Activated naive CD8-positive, alpha-beta T cell treated with anti-CD3 and anti-CD28 coated beads, Interleukin-2, amount 10 ng/mL, durations not matched to agents 7 days and 5 days (primary cell): ENCODE measurements around the gene CATSPERD. TPM values are rescaled to one million over a fixed set of nuclear protein-coding genes. Genes with fewer than 3 reads are reported as not detected.

Experiments
- ATAC-seq: fragments of 150-1000 bp; cut with Tn5 transposase; one replicate; pipeline ENCODE4 v1.10.0; 2021; ENCODE audit warnings: low read depth, moderate library complexity
- POLR2A ChIA-PET: fragments of 350-600 bp; sonication (Branson Sonifier 250); formaldehyde crosslinking; loops from one replicate; lab custom pipeline; 2021; ENCODE audit warnings: antibody characterized with exemption; lab: Charles Lee
- DNase-seq: peaks from one replicate; pipeline ENCODE4 v3.0.0; 2021
- H3K27ac Mint-ChIP-seq: one replicate; pipeline ENCODE4 v1.8.0; 2022; ENCODE audit warnings: mild to moderate bottlenecking, mixed read lengths
- H3K27me3 Mint-ChIP-seq: one replicate; pipeline ENCODE4 v1.8.0; 2022; ENCODE audit warnings: mild to moderate bottlenecking, moderate library complexity, mixed read lengths
- H3K36me3 Mint-ChIP-seq: one replicate; pipeline ENCODE4 v1.8.0; 2021; ENCODE audit warnings: mild to moderate bottlenecking, mixed read lengths
- H3K4me1 Mint-ChIP-seq: one replicate; pipeline ENCODE4 v1.8.0; 2021; ENCODE audit warnings: mixed read lengths
- H3K4me3 Mint-ChIP-seq: one replicate; pipeline ENCODE4 v1.8.0; 2022; ENCODE audit warnings: mild to moderate bottlenecking, moderate library complexity, mixed read lengths
- H3K9me3 Mint-ChIP-seq: one replicate; pipeline ENCODE4 v1.8.0; 2021; ENCODE audit warnings: mixed read lengths
- total RNA-seq, 2 experiments: library from RNA; stranded (reverse); gene quantifications; one replicate each; pipeline ENCODE4 v1.2.3, GENCODE V29; 2021

Gene CATSPERD
- total RNA-seq, 2 experiments from 2014 or later: not detected

- H3K9me3 Mint-ChIP-seq: no peaks in the 10 kb centered on the region
- H3K4me1 Mint-ChIP-seq: no peaks in the 10 kb centered on the region
- no peaks in the 10 kb centered on the region for H3K27me3 Mint-ChIP-seq
- no peak overlapping the region for H3K4me3 Mint-ChIP-seq
- peaks cover 2% of the 10 kb centered on the region for H3K36me3 Mint-ChIP-seq
- DNase-seq (no peak), ATAC-seq (no peak)
- no peak overlapping the region for H3K27ac Mint-ChIP-seq
- POLR2A ChIA-PET: no interaction called here
These were observed 61.9 kb downstream of the CATSPERD start for GRCh38 chr19:5782322-5782721.

- POLR2A ChIA-PET: no interaction called here
- DNase-seq (no peak), ATAC-seq (no peak)
- peaks cover 2% of the 10 kb centered on the region for H3K36me3 Mint-ChIP-seq
- no peaks in the 10 kb centered on the region for H3K9me3 Mint-ChIP-seq
- H3K27me3 Mint-ChIP-seq: no peaks in the 10 kb centered on the region
- no peak overlapping the region for H3K27ac Mint-ChIP-seq
- no peaks in the 10 kb centered on the region for H3K4me1 Mint-ChIP-seq
- H3K4me3 Mint-ChIP-seq: no peak overlapping the region
These were observed 62.8 kb downstream of the CATSPERD start for GRCh38 chr19:5782945-5783919.

- ATAC-seq (no peak), DNase-seq (no peak)
- no peaks in the 10 kb centered on the region for H3K4me1 Mint-ChIP-seq
- POLR2A ChIA-PET: no interaction called here
- H3K36me3 Mint-ChIP-seq: peaks cover 4% of the 10 kb centered on the region
- H3K27me3 Mint-ChIP-seq: no peaks in the 10 kb centered on the region
- H3K27ac Mint-ChIP-seq: no peak within 1 kb of the TSS
- no peaks in the 10 kb centered on the region for H3K9me3 Mint-ChIP-seq
- H3K4me3 Mint-ChIP-seq: no peak within 1 kb of the TSS
These were observed 64.2 kb downstream of the CATSPERD start, which contains the start of gene PRR22 for GRCh38 chr19:5784581-5785147. Gene PRR22 (minus strand): TSS chr19:5784746. CDS start chr19:5784660, 86 bp downstream.

GRCh38 chr19:5785423-5785822 is 65.0 kb downstream of the CATSPERD start:
- Mint-ChIP-seq H3K4me1 (peaks cover 3% of the 10 kb centered on the region), H3K4me3 (no peak overlapping the region), H3K27me3 (no peaks in the 10 kb centered on the region), H3K36me3 (peaks cover 8% of the 10 kb centered on the region), H3K9me3 (no peaks in the 10 kb centered on the region), H3K27ac (no peak overlapping the region)
- POLR2A ChIA-PET: no interaction called here
- ATAC-seq (no peak), DNase-seq (no peak)

- POLR2A ChIA-PET: no interaction called here
- H3K27ac Mint-ChIP-seq: no peak overlapping the region
- H3K36me3 Mint-ChIP-seq: peaks cover 8% of the 10 kb centered on the region
- H3K4me3 Mint-ChIP-seq: no peak overlapping the region
- ATAC-seq (no peak), DNase-seq (no peak)
- H3K4me1 Mint-ChIP-seq: peaks cover 5% of the 10 kb centered on the region
- no peaks in the 10 kb centered on the region for H3K27me3 Mint-ChIP-seq
- H3K9me3 Mint-ChIP-seq: no peaks in the 10 kb centered on the region
These were observed 66.4 kb downstream of the CATSPERD start for GRCh38 chr19:5786593-5787408.

- no peak overlapping the region for H3K27ac Mint-ChIP-seq
- peaks cover 8% of the 10 kb centered on the region for H3K36me3 Mint-ChIP-seq
- no peaks in the 10 kb centered on the region for H3K27me3 Mint-ChIP-seq
- H3K4me1 Mint-ChIP-seq: peaks cover 5% of the 10 kb centered on the region
- no peak for DNase-seq
- POLR2A ChIA-PET: no interaction called here
- no peaks in the 10 kb centered on the region for H3K9me3 Mint-ChIP-seq
- no peak overlapping the region for H3K4me3 Mint-ChIP-seq
- ATAC-seq: no peak
These were observed 67.2 kb downstream of the CATSPERD start for GRCh38 chr19:5787409-5788182.

- ATAC-seq (no peak), DNase-seq (no peak)
- no peak overlapping the region for H3K4me3 Mint-ChIP-seq
- peaks cover 8% of the 10 kb centered on the region for H3K36me3 Mint-ChIP-seq
- H3K9me3 Mint-ChIP-seq: no peaks in the 10 kb centered on the region
- no peak overlapping the region for H3K27ac Mint-ChIP-seq
- no peaks in the 10 kb centered on the region for H3K27me3 Mint-ChIP-seq
- H3K4me1 Mint-ChIP-seq: peaks cover 5% of the 10 kb centered on the region
- POLR2A ChIA-PET: no interaction called here
These were observed 68.0 kb downstream of the CATSPERD start for GRCh38 chr19:5788422-5788821.

GRCh38 chr19:5789351-5789761 is 68.9 kb downstream of the CATSPERD start:
- no peaks in the 10 kb centered on the region for H3K27me3 Mint-ChIP-seq
- DNase-seq: no peak
- no peaks in the 10 kb centered on the region for H3K9me3 Mint-ChIP-seq
- no peak for ATAC-seq
- POLR2A ChIA-PET: interaction anchor here (0.8 kb wide), 1 partner anchor 15 kb away, joined by 4 read pairs; no protein-coding TSS in a partner anchor
- H3K27ac Mint-ChIP-seq: no peak overlapping the region
- peaks cover 8% of the 10 kb centered on the region for H3K36me3 Mint-ChIP-seq
- peaks cover 5% of the 10 kb centered on the region for H3K4me1 Mint-ChIP-seq
- peak overlapping the region; percentile 94 for H3K4me3 Mint-ChIP-seq

GRCh38 chr19:5789886-5790558 is 69.6 kb downstream of the CATSPERD start:
- Mint-ChIP-seq H3K27ac (peak overlapping the region; percentile 100), H3K36me3 (peaks cover 8% of the 10 kb centered on the region), H3K27me3 (no peaks in the 10 kb centered on the region), H3K9me3 (no peaks in the 10 kb centered on the region), H3K4me3 (peak overlapping the region; percentile 94), H3K4me1 (peaks cover 5% of the 10 kb centered on the region)
- POLR2A ChIA-PET: interaction anchor here (0.8 to 2.4 kb wide), 5 partner anchors 14 to 114 kb away, joined by 4 to 15 read pairs (median 5); partner anchors contain the start of genes CATSPERD and LONP1
- ATAC-seq: no peak
- no peak for DNase-seq

GRCh38 chr19:5790559-5791520 is 70.4 kb downstream of the CATSPERD start, which contains the start of gene DUS3L:
Gene DUS3L (minus strand): TSS chr19:5791163. CDS start chr19:5791141, 22 bp downstream.
- Mint-ChIP-seq H3K4me1 (peaks cover 5% of the 10 kb centered on the region), H3K4me3 (peak within 1 kb of the TSS; percentile 94), H3K27ac (peak within 1 kb of the TSS; percentile 100), H3K9me3 (no peaks in the 10 kb centered on the region), H3K36me3 (peaks cover 8% of the 10 kb centered on the region), H3K27me3 (no peaks in the 10 kb centered on the region)
- peak; percentile 97 for ATAC-seq
- POLR2A ChIA-PET: interaction anchor here (0.6 to 2.4 kb wide), 6 partner anchors 13 to 113 kb away, joined by 3 to 15 read pairs (median 4); partner anchors contain the start of genes CATSPERD and LONP1
- DNase-seq: peak; percentile 96

GRCh38 chr19:5792224-5792623 is 71.8 kb downstream of the CATSPERD start:
- no peak overlapping the region for H3K27ac Mint-ChIP-seq

More at GRCh38 chr19:5792224-5792623, 71.8 kb downstream of the CATSPERD start:
- Mint-ChIP-seq H3K36me3 (peaks cover 6% of the 10 kb centered on the region), H3K9me3 (no peaks in the 10 kb centered on the region), H3K4me1 (peaks cover 5% of the 10 kb centered on the region), H3K27me3 (no peaks in the 10 kb centered on the region), H3K4me3 (no peak overlapping the region)
- POLR2A ChIA-PET: interaction anchor here (1.7 to 2.4 kb wide), 2 partner anchors 12 to 36 kb away, joined by 4 to 10 read pairs; no protein-coding TSS in a partner anchor
- ATAC-seq (no peak), DNase-seq (no peak)
